22Rv1 (cell line): Measurements from ENCODE around the gene TMEM143.

Experiments
- H3K27ac ChIP-seq: fragments of 450-650 bp; 2 replicates; pipeline ENCODE4 v1.5.1; 2017
- ZFX ChIP-seq: fragments of 450-650 bp; IDR thresholded peaks from 2 replicates; pipeline ENCODE4 v1.6.1; 2017; ENCODE audit warnings: antibody characterized with exemption, borderline replicate concordance
- TF ChIP-seq, protein P1 (sequence below): fragments of 450-650 bp; IDR thresholded peaks from 2 replicates; pipeline ENCODE4 v1.5.1; 2017; ENCODE audit warnings: mild to moderate bottlenecking

Gene TMEM143

GRCh38 chr19:48338253-48338755, 25.4 kb downstream of the TMEM143 start:
- no peak overlapping the region for H3K27ac ChIP-seq
- no peak for TF ChIP-seq ZFX
- TF ChIP-seq, protein P1, sequence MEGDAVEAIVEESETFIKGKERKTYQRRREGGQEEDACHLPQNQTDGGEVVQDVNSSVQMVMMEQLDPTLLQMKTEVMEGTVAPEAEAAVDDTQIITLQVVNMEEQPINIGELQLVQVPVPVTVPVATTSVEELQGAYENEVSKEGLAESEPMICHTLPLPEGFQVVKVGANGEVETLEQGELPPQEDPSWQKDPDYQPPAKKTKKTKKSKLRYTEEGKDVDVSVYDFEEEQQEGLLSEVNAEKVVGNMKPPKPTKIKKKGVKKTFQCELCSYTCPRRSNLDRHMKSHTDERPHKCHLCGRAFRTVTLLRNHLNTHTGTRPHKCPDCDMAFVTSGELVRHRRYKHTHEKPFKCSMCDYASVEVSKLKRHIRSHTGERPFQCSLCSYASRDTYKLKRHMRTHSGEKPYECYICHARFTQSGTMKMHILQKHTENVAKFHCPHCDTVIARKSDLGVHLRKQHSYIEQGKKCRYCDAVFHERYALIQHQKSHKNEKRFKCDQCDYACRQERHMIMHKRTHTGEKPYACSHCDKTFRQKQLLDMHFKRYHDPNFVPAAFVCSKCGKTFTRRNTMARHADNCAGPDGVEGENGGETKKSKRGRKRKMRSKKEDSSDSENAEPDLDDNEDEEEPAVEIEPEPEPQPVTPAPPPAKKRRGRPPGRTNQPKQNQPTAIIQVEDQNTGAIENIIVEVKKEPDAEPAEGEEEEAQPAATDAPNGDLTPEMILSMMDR: no peak

GRCh38 chr19:48333467-48334384, 30.0 kb downstream of the TMEM143 start:
- no peak for TF ChIP-seq ZFX
- TF ChIP-seq, protein P1: peak; percentile 89
- peak overlapping the region; percentile 97 for H3K27ac ChIP-seq

- H3K27ac ChIP-seq: peak overlapping the region; percentile 97
- TF ChIP-seq, protein P1: no peak
- no peak for TF ChIP-seq ZFX
Measured at GRCh38 chr19:48332662-48333466, 30.9 kb downstream of the TMEM143 start.

- TF ChIP-seq ZFX: no peak
- TF ChIP-seq, protein P1: no peak
- H3K27ac ChIP-seq: peak overlapping the region; percentile 97
Measured at GRCh38 chr19:48332351-48332661, 31.4 kb downstream of the TMEM143 start.

DNA sequence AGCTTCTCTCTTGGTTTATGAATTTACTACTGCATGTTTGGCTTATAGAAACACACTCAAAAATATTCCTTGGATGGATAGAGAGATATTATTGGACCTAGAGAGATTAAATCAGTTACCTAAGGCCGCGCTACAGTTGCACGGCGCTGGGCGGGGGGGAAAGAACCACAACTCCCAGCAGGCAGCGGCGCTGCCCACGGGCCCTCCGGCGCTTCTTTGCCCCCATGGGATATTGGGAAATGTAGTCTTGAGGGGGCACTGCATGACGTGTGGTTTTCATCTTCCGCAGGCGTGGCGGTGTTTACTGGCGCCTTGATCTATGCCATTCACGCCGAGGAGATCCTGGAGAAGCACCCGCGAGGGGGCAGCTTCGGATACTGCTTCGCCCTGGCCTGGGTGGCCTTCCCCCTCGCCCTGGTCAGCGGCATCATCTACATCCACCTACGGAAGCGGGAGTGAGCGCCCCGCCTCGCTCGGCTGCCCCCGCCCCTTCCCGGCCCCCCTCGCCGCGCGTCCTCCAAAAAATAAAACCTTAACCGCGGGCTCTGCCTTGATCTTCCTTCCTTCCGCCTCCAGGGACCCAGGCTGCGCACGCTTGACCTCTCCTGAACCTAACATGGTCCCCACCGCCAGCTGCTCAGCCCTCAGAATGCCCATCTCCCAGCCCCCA, 33.6 kb downstream of the TMEM143 start:
- peak overlapping the region; percentile 97 for H3K27ac ChIP-seq
- TF ChIP-seq ZFX: no peak
- TF ChIP-seq, protein P1: peak; percentile 31

DNA sequence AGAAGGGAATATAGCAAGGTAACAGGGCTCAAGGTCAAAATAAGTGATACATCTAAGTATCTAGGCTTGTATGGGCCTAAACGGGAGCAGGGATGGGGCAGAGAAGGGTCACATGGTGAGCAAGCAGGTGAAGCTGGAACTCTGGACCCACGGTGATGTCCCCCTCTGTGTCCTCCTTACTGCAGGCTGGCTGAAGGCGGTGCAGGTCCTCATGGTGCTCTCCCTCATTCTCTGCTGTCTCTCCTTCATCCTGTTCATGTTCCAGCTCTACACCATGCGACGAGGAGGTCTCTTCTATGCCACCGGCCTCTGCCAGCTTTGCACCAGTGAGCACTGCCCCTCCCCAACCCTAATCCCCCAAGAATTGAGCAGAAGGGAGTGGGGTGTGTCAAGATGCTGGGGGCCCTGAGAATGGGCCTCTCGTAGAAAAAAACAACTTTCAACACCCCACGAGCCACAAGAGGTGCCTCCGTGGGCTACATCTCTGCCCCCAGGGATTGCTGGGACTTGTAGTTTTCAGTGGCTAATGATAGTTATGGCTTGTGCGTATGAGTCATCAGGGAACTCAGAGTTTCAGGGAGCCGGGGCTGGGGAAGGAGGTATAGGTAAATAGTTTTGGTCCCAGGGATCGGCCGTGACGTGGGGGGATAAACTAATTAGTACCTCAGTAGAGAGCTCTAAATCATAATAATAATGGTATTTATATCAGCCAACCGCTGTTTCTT, 34.4 kb downstream of the TMEM143 start:
- TF ChIP-seq, protein P1: no peak
- TF ChIP-seq ZFX: no peak
- H3K27ac ChIP-seq: peak overlapping the region; percentile 97
